Neural crest cell (in vitro differentiated cells): ENCODE data around the gene COASY. TPM values are rescaled to one million over a fixed set of nuclear protein-coding genes. Genes with fewer than 3 reads are reported as not detected.

Source experiments
- DNase-seq: peaks from one replicate; pipeline ENCODE4 v3.0.0; 2021; ENCODE audit warnings: low read depth, mixed read lengths, low spot score
- H3K27ac Mint-ChIP-seq: one replicate; pipeline ENCODE4 v1.8.0; 2021; ENCODE audit warnings: mild to moderate bottlenecking, mixed read lengths; ENCODE audit not compliant: unreplicated experiment
- H3K27me3 Mint-ChIP-seq: 2 replicates; pipeline ENCODE4 v1.8.0; 2021; ENCODE audit warnings: low read depth, mild to moderate bottlenecking, mixed read lengths
- H3K36me3 Mint-ChIP-seq: 2 replicates; pipeline ENCODE4 v1.8.0; 2021; ENCODE audit warnings: low read depth, mild to moderate bottlenecking, mixed read lengths
- H3K4me1 Mint-ChIP-seq: 2 replicates; pipeline ENCODE4 v1.8.0; 2021; ENCODE audit warnings: mixed read lengths
- H3K4me3 Mint-ChIP-seq: one replicate; pipeline ENCODE4 v1.8.0; 2021; ENCODE audit warnings: mild to moderate bottlenecking, mixed read lengths
- H3K9me3 Mint-ChIP-seq: 2 replicates; pipeline ENCODE4 v1.8.0; 2021; ENCODE audit warnings: mixed read lengths
- microRNA-seq: library from miRNA; unstranded; fragments of <30 nt; microRNA quantifications from one replicate; pipeline ENCODE4, GENCODE V29; 2020
- total RNA-seq: library from RNA; stranded (reverse); gene quantifications from 2 replicates; pipeline ENCODE4 v1.2.1, GENCODE V29; 2021
- TF ChIP-seq, protein P1 (sequence below): fragments of 200-600 bp; sonication (generic); conservative IDR thresholded peaks from 2 replicates; pipeline ENCODE4 v1.5.0; 2021; ENCODE audit warnings: antibody characterized with exemption, mild to moderate bottlenecking

The COASY gene
- total RNA-seq, 1 donor from 2014 or later = 58.3 TPM

- H3K27me3 Mint-ChIP-seq = no peaks in the 10 kb centered on the region
- H3K4me1 Mint-ChIP-seq = peaks cover 26% of the 10 kb centered on the region
- peak overlapping the region; percentile 85 for H3K4me3 Mint-ChIP-seq
- TF ChIP-seq, protein P1, sequence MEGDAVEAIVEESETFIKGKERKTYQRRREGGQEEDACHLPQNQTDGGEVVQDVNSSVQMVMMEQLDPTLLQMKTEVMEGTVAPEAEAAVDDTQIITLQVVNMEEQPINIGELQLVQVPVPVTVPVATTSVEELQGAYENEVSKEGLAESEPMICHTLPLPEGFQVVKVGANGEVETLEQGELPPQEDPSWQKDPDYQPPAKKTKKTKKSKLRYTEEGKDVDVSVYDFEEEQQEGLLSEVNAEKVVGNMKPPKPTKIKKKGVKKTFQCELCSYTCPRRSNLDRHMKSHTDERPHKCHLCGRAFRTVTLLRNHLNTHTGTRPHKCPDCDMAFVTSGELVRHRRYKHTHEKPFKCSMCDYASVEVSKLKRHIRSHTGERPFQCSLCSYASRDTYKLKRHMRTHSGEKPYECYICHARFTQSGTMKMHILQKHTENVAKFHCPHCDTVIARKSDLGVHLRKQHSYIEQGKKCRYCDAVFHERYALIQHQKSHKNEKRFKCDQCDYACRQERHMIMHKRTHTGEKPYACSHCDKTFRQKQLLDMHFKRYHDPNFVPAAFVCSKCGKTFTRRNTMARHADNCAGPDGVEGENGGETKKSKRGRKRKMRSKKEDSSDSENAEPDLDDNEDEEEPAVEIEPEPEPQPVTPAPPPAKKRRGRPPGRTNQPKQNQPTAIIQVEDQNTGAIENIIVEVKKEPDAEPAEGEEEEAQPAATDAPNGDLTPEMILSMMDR = no peak
- H3K27ac Mint-ChIP-seq = no peak overlapping the region
- peaks cover 20% of the 10 kb centered on the region for H3K36me3 Mint-ChIP-seq
- no peaks in the 10 kb centered on the region for H3K9me3 Mint-ChIP-seq
- DNase-seq = no peak
These were observed 50.1 kb downstream of the COASY start for GRCh38 chr17:42612013-42612412.

- TF ChIP-seq, protein P1 = no peak
- H3K4me3 Mint-ChIP-seq = peak overlapping the region; percentile 54
- DNase-seq = no peak
- no peaks in the 10 kb centered on the region for H3K27me3 Mint-ChIP-seq
- no peaks in the 10 kb centered on the region for H3K9me3 Mint-ChIP-seq
- H3K36me3 Mint-ChIP-seq = peaks cover 20% of the 10 kb centered on the region
- peak overlapping the region; percentile 12 for H3K27ac Mint-ChIP-seq
- peaks cover 14% of the 10 kb centered on the region for H3K4me1 Mint-ChIP-seq
These were observed 51.8 kb downstream of the COASY start for GRCh38 chr17:42613699-42614295.

Small RNA genes within 50 kb of the gene (microRNA-seq; reads per million reads assigned to microRNA genes)
- 16.0 reads per million, percentile 31 among the genes with 10 or more reads in this experiment for gene MIR5010

Other genes starting within 250 kb of the COASY start
- 38.0 and 40.9 TPM in 2 replicates for gene STAT3, start 173.7 kb upstream of the COASY start, total RNA-seq
- 0.09 and 0.14 TPM in 2 replicates for gene CAVIN1, start 138.9 kb upstream of the COASY start, total RNA-seq
- gene ATP6V0A1, start 103.3 kb upstream of the COASY start, total RNA-seq = 59.4 and 64.7 TPM in 2 replicates
- 20.5 and 21.2 TPM in 2 replicates for gene NAGLU, start 25.9 kb upstream of the COASY start, total RNA-seq
- 1.2 and 1.9 TPM in 2 replicates for gene HSD17B1, start 9.2 kb upstream of the COASY start, total RNA-seq
- 38.6 and 41.1 TPM in 2 replicates for gene MLX, start 5.0 kb downstream of the COASY start, total RNA-seq
- 44.6 and 47.8 TPM in 2 replicates for gene PSMC3IP, start 15.6 kb downstream of the COASY start, total RNA-seq
- 44.2 and 48.7 TPM in 2 replicates for gene RETREG3, start 47.2 kb downstream of the COASY start, total RNA-seq
- gene TUBG1, start 47.5 kb downstream of the COASY start, total RNA-seq = 101 and 102 TPM in 2 replicates
- gene TUBG2, start 97.1 kb downstream of the COASY start, total RNA-seq = 18.7 and 20.7 TPM in 2 replicates
- gene PLEKHH3, start 114.8 kb downstream of the COASY start, total RNA-seq = 16.4 and 20.8 TPM in 2 replicates
- gene CCR10, start 119.7 kb downstream of the COASY start, total RNA-seq = 0.68 TPM in 2 replicates
- gene CNTNAP1, start 120.4 kb downstream of the COASY start, total RNA-seq = 17.0 and 19.4 TPM in 2 replicates
- gene EZH1, start 182.9 kb downstream of the COASY start, total RNA-seq = 28.9 and 30.4 TPM in 2 replicates
- 6.5 and 7.9 TPM in 2 replicates for gene RAMP2, start 199.1 kb downstream of the COASY start, total RNA-seq
- 83.7 and 88.7 TPM in 2 replicates for gene VPS25, start 211.3 kb downstream of the COASY start, total RNA-seq
- gene WNK4, start 218.5 kb downstream of the COASY start, total RNA-seq = 0.58 and 0.73 TPM in 2 replicates
- 85.3 and 92.7 TPM in 2 replicates for gene COA3, start 236.6 kb downstream of the COASY start, total RNA-seq
- gene CNTD1, start 236.7 kb downstream of the COASY start, total RNA-seq = not detected in 2 replicates